Activated B cell treated with CpG ODN at 0.5 μM for 24 hours (primary cell): ENCODE data around the gene ZNG1A. TPM values are rescaled to one million over a fixed set of nuclear protein-coding genes. Genes with fewer than 3 reads are reported as not detected.
"Not testable (repeated sequence)": the region's sequence is repeated elsewhere in the genome, so short reads cannot be mapped to it uniquely, and the experiment has no call there.

ENCODE experiments used
- ATAC-seq: fragments of 200-7000 bp; cut with Tn5 transposase; one replicate; pipeline ENCODE4 v1.10.0; 2021; ENCODE audit warnings: low read depth, mild to moderate bottlenecking, moderate library complexity
- CTCF ChIA-PET: fragments of 350-600 bp; sonication (Branson Sonifier 250); formaldehyde crosslinking; loops from one replicate; lab custom pipeline; 2021; ENCODE audit warnings: antibody characterized with exemption; lab: Charles Lee
- POLR2A ChIA-PET: fragments of 350-600 bp; sonication (Branson Sonifier 250); formaldehyde crosslinking; loops from one replicate; lab custom pipeline; 2021; ENCODE audit warnings: antibody characterized with exemption; lab: Charles Lee
- DNase-seq: peaks from one replicate; pipeline ENCODE4 v3.0.0; 2022
- H3K27ac Mint-ChIP-seq: one replicate; pipeline ENCODE4 v1.8.0; 2020; ENCODE audit warnings: mixed read lengths
- H3K27me3 Mint-ChIP-seq: one replicate; pipeline ENCODE4 v1.8.0; 2021; ENCODE audit warnings: mixed read lengths
- H3K36me3 Mint-ChIP-seq: one replicate; pipeline ENCODE4 v1.8.0; 2021; ENCODE audit warnings: low read depth, mixed read lengths
- H3K4me1 Mint-ChIP-seq: one replicate; pipeline ENCODE4 v1.8.0; 2021; ENCODE audit warnings: mixed read lengths
- H3K4me3 Mint-ChIP-seq: one replicate; pipeline ENCODE4 v1.8.0; 2020; ENCODE audit warnings: mild to moderate bottlenecking, mixed read lengths
- H3K9me3 Mint-ChIP-seq: one replicate; pipeline ENCODE4 v1.8.0; 2020; ENCODE audit warnings: mixed read lengths
- CTCF ChIP-seq: fragments of 200-600 bp; IDR thresholded peaks from one replicate; pipeline ENCODE4 v1.8.0; 2022; ENCODE audit warnings: antibody characterized with exemption, mild to moderate bottlenecking
- intact Hi-C: fragments of 100-400 bp; cut with micrococcal nuclease; formaldehyde crosslinking; loops from one replicate; pipeline ENCODE4 v1.15.1; 2024
- total RNA-seq: library from RNA; stranded (reverse); gene quantifications from 2 replicates; pipeline ENCODE4 v1.2.3, GENCODE V29; 2022

Gene ZNG1A
- total RNA-seq, 1 donor from 2014 or later, result 67.2 TPM

- Mint-ChIP-seq H3K27ac (peak overlapping the region; percentile 90), H3K4me1 (peaks cover 48% of the 10 kb centered on the region), H3K36me3 (peaks cover 8% of the 10 kb centered on the region), H3K9me3 (no peaks in the 10 kb centered on the region), H3K27me3 (no peaks in the 10 kb centered on the region), H3K4me3 (peak overlapping the region; percentile 91)
- no peak for DNase-seq
- POLR2A ChIA-PET, result interaction anchor here (1.0 to 4.0 kb wide), 5 partner anchors 8 to 82 kb away, joined by 3 to 81 read pairs (median 19); no protein-coding TSS in a partner anchor
- no peak for TF ChIP-seq CTCF
- CTCF ChIA-PET, result interaction anchor here (0.9 to 3.3 kb wide), 9 partner anchors 9 to 100 kb away, joined by 3 to 19 read pairs (median 6); no protein-coding TSS in a partner anchor
- intact Hi-C loops, result loop anchor here (1.0 to 2.0 kb wide), 3 partner anchors 8 to 91 kb away; no protein-coding TSS in a partner anchor
- ATAC-seq, result no peak
These were observed 36.8 kb upstream of the ZNG1A start for GRCh38 chr9:215631-216155.

GRCh38 chr9:214648-215493 is 36.0 kb upstream of the ZNG1A start, which contains the start of gene DOCK8:
TSS of gene DOCK8 (plus strand) at chr9:214865. CDS start at chr9:214977, 112 bp downstream.
- no peak for TF ChIP-seq CTCF
- no peaks in the 10 kb centered on the region for H3K9me3 Mint-ChIP-seq
- H3K4me1 Mint-ChIP-seq, result peaks cover 41% of the 10 kb centered on the region
- peak; percentile 82 for DNase-seq
- ChIA-PET POLR2A (interaction anchor here (0.6 to 4.0 kb wide), 11 partner anchors 9 to 1800 kb away, joined by 3 to 81 read pairs (median 6); partner anchors contain the start of gene SMARCA2), CTCF (interaction anchor here (0.9 to 3.3 kb wide), 11 partner anchors 10 to 101 kb away, joined by 3 to 19 read pairs (median 6); no protein-coding TSS in a partner anchor)
- H3K27ac Mint-ChIP-seq, result peak within 1 kb of the TSS; percentile 90
- peaks cover 4% of the 10 kb centered on the region for H3K36me3 Mint-ChIP-seq
- H3K27me3 Mint-ChIP-seq, result no peaks in the 10 kb centered on the region
- intact Hi-C loops, result loop anchor here (1.0 to 2.0 kb wide), 4 partner anchors 8 to 92 kb away; no protein-coding TSS in a partner anchor
- H3K4me3 Mint-ChIP-seq, result peak within 1 kb of the TSS; percentile 91
- ATAC-seq, result peak; percentile 88

- ATAC-seq, result no peak
- Mint-ChIP-seq H3K27me3 (no peaks in the 10 kb centered on the region), H3K9me3 (no peaks in the 10 kb centered on the region), H3K4me3 (peak overlapping the region; percentile 91), H3K27ac (peak overlapping the region; percentile 90), H3K4me1 (peaks cover 36% of the 10 kb centered on the region), H3K36me3 (peaks cover 4% of the 10 kb centered on the region)
- POLR2A ChIA-PET, result interaction anchor here (0.6 to 4.0 kb wide), 8 partner anchors 10 to 1801 kb away, joined by 3 to 81 read pairs (median 8); partner anchors contain the start of gene SMARCA2
- intact Hi-C loops, result loop anchor here (1.0 to 2.0 kb wide), 2 partner anchors 58 to 93 kb away; no protein-coding TSS in a partner anchor
- no peak for DNase-seq
- TF ChIP-seq CTCF, result no peak
- CTCF ChIA-PET, result interaction anchor here (1.1 to 3.3 kb wide), 9 partner anchors 10 to 102 kb away, joined by 3 to 19 read pairs (median 7); no protein-coding TSS in a partner anchor
These were observed 35.4 kb upstream of the ZNG1A start for GRCh38 chr9:214351-214647.

GRCh38 chr9:213901-214300 is 35.0 kb upstream of the ZNG1A start:
- H3K4me1 Mint-ChIP-seq, result peaks cover 36% of the 10 kb centered on the region

GRCh38 chr9:212297-212696 is 33.4 kb upstream of the ZNG1A start:
- ATAC-seq (no peak), DNase-seq (no peak)
- H3K9me3 Mint-ChIP-seq, result no peaks in the 10 kb centered on the region
- intact Hi-C loops, result no loop called here
- ChIA-PET CTCF (no interaction called here), POLR2A (no interaction called here)
- no peaks in the 10 kb centered on the region for H3K27me3 Mint-ChIP-seq
- H3K27ac Mint-ChIP-seq, result no peak overlapping the region
- peaks cover 2% of the 10 kb centered on the region for H3K36me3 Mint-ChIP-seq
- no peak for TF ChIP-seq CTCF
- H3K4me1 Mint-ChIP-seq, result peaks cover 27% of the 10 kb centered on the region
- H3K4me3 Mint-ChIP-seq, result no peak overlapping the region

More at GRCh38 chr9:213901-214300, 35.0 kb upstream of the ZNG1A start:
- Mint-ChIP-seq H3K4me3 (peak overlapping the region; percentile 91), H3K27ac (peak overlapping the region; percentile 90)
- DNase-seq, H3K27me3 Mint-ChIP-seq, H3K36me3 Mint-ChIP-seq, ATAC-seq, H3K9me3 Mint-ChIP-seq: not testable (repeated sequence)
- ChIA-PET POLR2A (interaction anchor here (0.6 to 4.0 kb wide), 8 partner anchors 10 to 1801 kb away, joined by 3 to 81 read pairs (median 8); partner anchors contain the start of gene SMARCA2), CTCF (interaction anchor here (1.1 to 3.3 kb wide), 6 partner anchors 11 to 92 kb away, joined by 3 to 19 read pairs (median 11); no protein-coding TSS in a partner anchor)
- intact Hi-C loops, result loop anchor here (1.0 to 2.0 kb wide), 2 partner anchors 58 to 93 kb away; no protein-coding TSS in a partner anchor
